ENCODE results near the gene PEX12. TPM values are rescaled to one million over a fixed set of nuclear protein-coding genes. Genes with fewer than 3 reads are reported as not detected.

The PEX12 gene
- total and polyA plus RNA-seq, 9 of the 15 experiments (the other 6 are each of a cell fraction or from before 2014, with no cell fraction given) = 4.0 to 12.4 (median 6.4) TPM

GRCh38 chr17:35578197-35578928 lies at the start of gene PEX12 (continued):
- no peak for TF ChIP-seq ZNF3 (CRISPR knock-in tag; IDR thresholded peaks at IDR 0.05)
- no peak for TF ChIP-seq ZNF184 (CRISPR knock-in tag; IDR thresholded peaks at IDR 0.05)
- TF ChIP-seq MECOM (CRISPR knock-in tag; IDR thresholded peaks at IDR 0.05) = no peak
- TF ChIP-seq THAP7 (CRISPR knock-in tag; IDR thresholded peaks at IDR 0.05) = no peak
- TF ChIP-seq ASH1L (IDR thresholded peaks at IDR 0.05; ENCODE audit: borderline replicate concordance, low read depth, partially characterized antibody) = peak; percentile 59
- TF ChIP-seq DACH1 (IDR thresholded peaks at IDR 0.05; ENCODE audit: partially characterized antibody) = no peak
- no peak for TF ChIP-seq POLR3A (IDR thresholded peaks at IDR 0.05; ENCODE audit: borderline replicate concordance, extremely low read depth, insufficient read depth, insufficient read length)
- TF ChIP-seq PHB2 (IDR thresholded peaks at IDR 0.05; ENCODE audit: low read depth) = no peak
- peak; percentile 85 for TF ChIP-seq ZBTB12 (CRISPR knock-in tag; IDR thresholded peaks at IDR 0.05)
- TF ChIP-seq U2AF1 (optimal IDR thresholded peaks at IDR 0.05; ENCODE audit: low read depth, low read length) = no peak
- peak; percentile 97 for TF ChIP-seq CREB1 (IDR thresholded peaks at IDR 0.05)
- TF ChIP-seq CREB1 (CRISPR knock-in tag; IDR thresholded peaks at IDR 0.05) = peak; percentile 80
- TF ChIP-seq CLOCK (CRISPR knock-in tag; IDR thresholded peaks at IDR 0.05; ENCODE audit: borderline replicate concordance) = no peak
- TF ChIP-seq RNF219 (CRISPR knock-in tag; IDR thresholded peaks at IDR 0.05) = no peak
- TF ChIP-seq MEF2A (IDR thresholded peaks at IDR 0.05; ENCODE audit: control insufficient read depth, low read depth, low read length) = 0 out of 2 replicates have a peak, but pooled peaks have one; percentile 22
- peak; percentile 99 for TF ChIP-seq ELF1 (tag; IDR thresholded peaks at IDR 0.05)
- TF ChIP-seq CTCFL (IDR thresholded peaks at IDR 0.05; ENCODE audit: borderline replicate concordance, insufficient read depth, low read depth, low read length, poor library complexity, severe bottlenecking) = peak; percentile 69
- TF ChIP-seq PURB (CRISPR knock-in tag; IDR thresholded peaks at IDR 0.05; ENCODE audit: low read depth) = no peak

All from K562 (cell line).